SK-N-MC (cell line): ENCODE measurements around the gene GPC6.
A peak's percentile ranks its signal among the peaks of the same experiment; 100 is the strongest.

Experiments used
- DNase-seq: peaks from one replicate; pipeline ENCODE4 v3.0.0-alpha.2; 2011; ENCODE audit warnings: low read depth, low spot score
- H3K27ac ChIP-seq: fragments of 200-600 bp; sonication (generic); 2 replicates; pipeline ENCODE4 v1.5.1; 2016; ENCODE audit warnings: mixed run types
- H3K36me3 ChIP-seq: fragments of 200-600 bp; sonication (generic); 2 replicates; pipeline ENCODE4 v1.6.1; 2017; ENCODE audit warnings: antibody characterized with exemption, low read length, mixed read lengths; ENCODE audit not compliant: insufficient read depth
- H3K4me3 ChIP-seq: fragments of 200-600 bp; sonication (generic); 2 replicates; pipeline ENCODE4 v1.5.1; 2016
- H3K9ac ChIP-seq: fragments of 200-600 bp; sonication (generic); 2 replicates; pipeline ENCODE4 v1.8.0; 2017; ENCODE audit warnings: mixed run types, mixed read lengths; ENCODE audit not compliant: insufficient read length
- H3K9me3 ChIP-seq: fragments of 200-600 bp; sonication (generic); 2 replicates; pipeline ENCODE4 v1.6.1; 2017; ENCODE audit warnings: low read depth, mild to moderate bottlenecking, antibody characterized with exemption, low read length, moderate library complexity, mixed read lengths
- EZH2 ChIP-seq: fragments of 200-600 bp; sonication (generic); IDR thresholded peaks from one replicate; pipeline ENCODE4 v1.6.1; 2017; ENCODE audit warnings: antibody characterized with exemption
- FOXP2 ChIP-seq: optimal IDR thresholded peaks from 2 replicates; pipeline ENCODE3; 2011; ENCODE audit warnings: mild to moderate bottlenecking, moderate library complexity; ENCODE audit not compliant: insufficient read depth; ENCODE audit errors: extremely low read length, control extremely low read depth
- POLR2AphosphoS5 ChIP-seq: IDR thresholded peaks from 2 replicates; pipeline ENCODE4 v1.6.1; 2012; ENCODE audit warnings: mild to moderate bottlenecking, low read depth, low read length, borderline replicate concordance

The GPC6 gene

DNA sequence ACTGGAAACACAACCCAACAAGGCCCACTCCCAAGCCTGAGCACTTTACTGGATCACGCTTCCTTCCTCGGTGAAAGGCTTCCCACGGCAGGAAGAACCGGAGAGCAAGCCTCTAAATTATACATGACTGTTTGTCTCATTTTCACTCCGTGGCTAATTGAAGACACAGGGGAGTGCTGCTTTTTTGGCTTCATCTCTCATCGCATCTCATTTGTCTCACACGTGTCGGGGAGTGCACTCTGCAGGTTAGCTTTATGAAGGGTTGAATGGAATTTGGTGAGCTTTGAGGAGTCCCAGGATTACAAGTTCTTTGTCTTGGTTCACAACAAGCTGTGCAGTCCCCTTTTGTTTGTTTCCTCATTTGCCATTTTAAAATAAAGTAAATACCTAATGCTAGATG, 544.6 kb downstream of the GPC6 start:
- TF ChIP-seq FOXP2, result peak; percentile 37
- no peak for TF ChIP-seq POLR2AphosphoS5
- TF ChIP-seq EZH2, result no peak

GRCh38 chr13:93771782-93772181, 545.2 kb downstream of the GPC6 start:
- Histone ChIP-seq H3K9me3 (no peaks in the 10 kb centered on the region), H3K27ac (no peak overlapping the region), H3K4me3 (no peak overlapping the region), H3K36me3 (no peaks in the 10 kb centered on the region), H3K9ac (no peak overlapping the region)
- no peak for DNase-seq
- TF ChIP-seq EZH2 (no peak), POLR2AphosphoS5 (no peak), FOXP2 (no peak)

More for the DNA sequence above, 544.6 kb downstream of the GPC6 start:
- peak overlapping the region; percentile 8; the same call in 1 of the 2 replicates for H3K4me3 ChIP-seq
- no peak overlapping the region for H3K9ac ChIP-seq
- H3K9me3 ChIP-seq, result no peaks in the 10 kb centered on the region
- H3K27ac ChIP-seq, result no peak overlapping the region
- DNase-seq, result peak; percentile 12
- H3K36me3 ChIP-seq, result no peaks in the 10 kb centered on the region

- Histone ChIP-seq H3K9me3 (no peaks in the 10 kb centered on the region), H3K9ac (no peak overlapping the region), H3K36me3 (no peaks in the 10 kb centered on the region), H3K27ac (no peak overlapping the region), H3K4me3 (no peak overlapping the region)
- DNase-seq, result no peak
- TF ChIP-seq EZH2, result no peak
- no peak for TF ChIP-seq POLR2AphosphoS5
- no peak for TF ChIP-seq FOXP2
These were observed 547.9 kb downstream of the GPC6 start for GRCh38 chr13:93774506-93774905.

DNA sequence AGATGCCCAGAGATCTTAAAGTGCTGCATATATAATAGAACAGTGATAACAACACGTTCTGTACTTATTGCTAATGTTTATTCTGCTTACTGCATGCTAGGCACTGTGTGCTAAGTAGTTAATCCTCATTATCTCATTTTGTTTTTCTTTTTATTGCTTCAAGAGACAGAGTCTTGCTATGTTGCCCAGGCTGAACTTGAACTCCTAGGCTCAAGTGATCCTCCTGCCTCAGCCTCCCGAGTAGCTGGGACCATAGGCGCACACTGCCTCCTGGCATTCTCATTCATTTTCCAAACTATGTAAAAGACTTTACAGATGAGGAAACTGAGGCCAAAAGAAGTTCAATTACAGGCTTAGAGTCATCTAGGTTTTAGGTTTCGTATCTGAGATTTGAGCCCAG, 548.4 kb downstream of the GPC6 start:
- Histone ChIP-seq H3K27ac (no peak overlapping the region), H3K9ac (no peak overlapping the region), H3K36me3 (no peaks in the 10 kb centered on the region), H3K4me3 (no peak overlapping the region), H3K9me3 (no peaks in the 10 kb centered on the region)
- no peak for TF ChIP-seq POLR2AphosphoS5
- DNase-seq, result no peak

DNA sequence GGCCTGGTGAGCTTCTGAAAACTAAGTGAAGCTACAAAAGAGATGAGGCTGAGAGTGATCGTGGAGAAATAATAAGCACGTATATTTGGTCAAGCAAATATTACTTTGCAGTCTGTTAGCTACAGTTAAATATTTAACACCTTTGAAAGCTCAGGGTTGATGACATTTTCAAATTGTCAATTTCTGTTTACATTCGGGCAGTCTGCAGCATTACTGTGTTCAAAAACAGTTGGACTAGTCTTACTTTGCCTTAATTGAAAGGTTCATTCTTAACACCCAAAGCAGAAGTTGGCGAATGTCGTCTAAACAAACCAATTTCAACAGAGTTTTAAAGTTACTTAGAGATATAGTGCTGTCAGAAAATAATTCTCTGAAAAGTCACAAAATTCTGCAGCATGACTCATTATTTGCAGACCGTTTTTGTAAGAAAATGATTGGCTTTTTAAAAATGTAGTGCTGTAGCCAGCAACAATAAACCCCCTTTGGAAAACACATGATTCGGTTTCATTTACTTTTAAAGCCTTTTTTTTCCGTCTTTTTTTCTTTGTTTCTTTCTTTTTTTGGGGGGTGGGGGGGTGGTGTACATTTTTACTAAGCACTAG, 549.0 kb downstream of the GPC6 start:
- H3K27ac ChIP-seq, result no peak overlapping the region
- H3K9me3 ChIP-seq, result no peaks in the 10 kb centered on the region
- no peaks in the 10 kb centered on the region for H3K36me3 ChIP-seq
- no peak for TF ChIP-seq FOXP2
- no peak for TF ChIP-seq POLR2AphosphoS5
- no peak for TF ChIP-seq EZH2
- H3K4me3 ChIP-seq, result no peak overlapping the region
- no peak overlapping the region for H3K9ac ChIP-seq
- DNase-seq, result no peak

DNA sequence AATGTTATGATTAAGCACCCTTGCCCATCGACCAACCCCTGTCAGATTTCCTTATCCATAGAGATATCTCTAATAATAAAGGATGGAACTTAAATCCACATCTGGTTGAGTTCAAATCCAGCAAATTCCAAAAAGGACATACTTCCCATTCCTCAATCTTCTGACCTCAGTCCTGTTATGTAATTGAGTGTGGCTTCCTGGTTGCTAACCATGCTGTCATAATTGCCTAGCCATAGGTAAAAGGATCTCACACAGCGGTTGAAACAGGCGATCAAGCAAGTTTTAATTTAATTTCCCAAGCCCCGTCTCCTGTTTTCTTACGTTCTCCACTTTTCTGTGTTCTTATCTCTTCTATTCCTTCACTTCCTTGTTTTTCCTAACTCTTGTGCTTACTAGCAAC, 550.3 kb downstream of the GPC6 start:
- Histone ChIP-seq H3K9ac (no peak overlapping the region), H3K36me3 (no peaks in the 10 kb centered on the region), H3K4me3 (no peak overlapping the region), H3K9me3 (no peaks in the 10 kb centered on the region), H3K27ac (no peak overlapping the region)
- no peak for DNase-seq
- no peak for TF ChIP-seq EZH2
- no peak for TF ChIP-seq POLR2AphosphoS5
- no peak for TF ChIP-seq FOXP2

DNA sequence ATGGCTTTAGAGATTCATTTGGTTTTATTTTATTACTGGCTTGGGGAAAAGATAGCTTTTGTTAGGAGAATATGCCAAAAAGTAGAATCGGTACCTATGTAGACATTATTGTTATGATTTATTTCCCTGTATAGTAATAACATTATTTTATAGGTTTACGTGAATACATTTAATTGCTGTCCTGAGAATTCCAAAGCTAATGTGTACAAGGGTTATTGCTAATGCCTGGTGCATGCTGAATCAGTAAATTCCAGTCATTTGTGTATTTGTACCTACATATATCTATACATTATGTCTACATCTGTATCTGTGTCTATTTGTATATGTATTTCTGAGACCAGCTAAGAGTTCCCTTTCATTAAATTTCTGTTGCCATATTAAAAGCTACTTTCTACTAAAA, 550.9 kb downstream of the GPC6 start:
- H3K9ac ChIP-seq, result no peak overlapping the region
- H3K4me3 ChIP-seq, result no peak overlapping the region
- H3K36me3 ChIP-seq, result no peaks in the 10 kb centered on the region
- no peak for DNase-seq
- no peaks in the 10 kb centered on the region for H3K9me3 ChIP-seq
- no peak for TF ChIP-seq FOXP2
- TF ChIP-seq EZH2, result no peak
- TF ChIP-seq POLR2AphosphoS5, result no peak
- H3K27ac ChIP-seq, result no peak overlapping the region

DNA sequence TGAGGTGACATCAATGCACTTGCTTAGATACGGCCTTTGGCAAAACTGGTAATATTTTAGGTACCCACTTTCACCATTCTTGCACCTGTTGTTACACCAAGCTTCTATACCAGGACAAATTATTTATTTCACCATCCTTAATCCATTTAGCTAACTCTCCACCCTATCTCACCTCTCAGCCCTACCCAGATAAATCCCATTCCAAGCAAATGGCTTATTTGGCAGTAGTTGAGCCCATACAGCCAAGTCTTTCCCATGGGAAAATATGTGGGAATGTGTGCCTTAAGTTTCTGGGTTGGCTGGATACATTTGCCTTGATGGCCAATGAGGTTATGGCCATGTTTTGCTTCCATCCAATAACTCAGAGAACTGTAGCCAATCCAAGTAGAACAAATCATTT, 551.9 kb downstream of the GPC6 start:
- H3K36me3 ChIP-seq, result no peaks in the 10 kb centered on the region
- no peaks in the 10 kb centered on the region for H3K9me3 ChIP-seq
- no peak overlapping the region for H3K9ac ChIP-seq
- no peak for TF ChIP-seq POLR2AphosphoS5
- TF ChIP-seq EZH2, result no peak
- no peak for TF ChIP-seq FOXP2
- no peak overlapping the region for H3K4me3 ChIP-seq
- H3K27ac ChIP-seq, result no peak overlapping the region
- DNase-seq, result no peak

DNA sequence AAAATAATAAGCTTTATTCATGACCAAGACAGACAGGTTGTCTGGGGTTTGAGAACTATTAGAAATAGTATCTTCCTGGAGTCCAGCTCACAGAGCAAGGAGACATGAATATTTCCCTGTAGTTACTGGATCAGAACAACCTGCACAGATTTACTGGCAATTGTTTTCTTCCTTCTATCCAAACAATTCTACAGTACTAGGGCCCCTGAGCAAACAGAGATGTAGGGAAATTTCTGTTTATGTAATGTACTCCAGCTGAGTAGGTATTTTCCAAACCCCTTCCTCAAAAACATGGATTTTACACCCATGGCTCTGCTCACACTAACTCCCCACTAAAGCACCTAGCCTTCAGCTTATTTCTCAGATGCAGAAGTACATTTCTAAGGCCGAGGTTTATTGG, 557.6 kb downstream of the GPC6 start:
- DNase-seq, result no peak
- Histone ChIP-seq H3K9me3 (no peaks in the 10 kb centered on the region), H3K4me3 (no peak overlapping the region), H3K9ac (no peak overlapping the region), H3K36me3 (no peaks in the 10 kb centered on the region), H3K27ac (no peak overlapping the region)
- TF ChIP-seq FOXP2, result no peak
- no peak for TF ChIP-seq POLR2AphosphoS5
- no peak for TF ChIP-seq EZH2
